ENCODE data around the gene MESD. TPM values are rescaled to one million over a fixed set of nuclear protein-coding genes. Genes with fewer than 3 reads are reported as not detected.

Gene MESD
- total and polyA plus RNA-seq, 7 donors = 4.6 to 9.4 (median 7.0) TPM

- no peaks in the 10 kb centered on the region for H3K27me3 ChIP-seq (ENCODE audit: insufficient read depth in 3 of 3, low read length in 2 of 3)
- WGBS, 3 donors = 64 to 67% (median 67%) methylated on average over 3 of the region's 3 CpGs
- no peak overlapping the region for H3K4me3 ChIP-seq
- intact Hi-C loops (cut with DNase I) = no loop called here
- H3K27ac ChIP-seq = no peak overlapping the region
- ATAC-seq (peak in 1 of 4 donors; percentile 30), DNase-seq (no peak)
- H3K4me1 ChIP-seq = peaks cover 5% of the 10 kb centered on the region
- H3K36me3 ChIP-seq (ENCODE audit: insufficient read depth in 1 of 2, low read depth in 1 of 2) = no peaks in the 10 kb centered on the region
- no peaks in the 10 kb centered on the region for H3K9me3 ChIP-seq
- TF ChIP-seq, protein P1, sequence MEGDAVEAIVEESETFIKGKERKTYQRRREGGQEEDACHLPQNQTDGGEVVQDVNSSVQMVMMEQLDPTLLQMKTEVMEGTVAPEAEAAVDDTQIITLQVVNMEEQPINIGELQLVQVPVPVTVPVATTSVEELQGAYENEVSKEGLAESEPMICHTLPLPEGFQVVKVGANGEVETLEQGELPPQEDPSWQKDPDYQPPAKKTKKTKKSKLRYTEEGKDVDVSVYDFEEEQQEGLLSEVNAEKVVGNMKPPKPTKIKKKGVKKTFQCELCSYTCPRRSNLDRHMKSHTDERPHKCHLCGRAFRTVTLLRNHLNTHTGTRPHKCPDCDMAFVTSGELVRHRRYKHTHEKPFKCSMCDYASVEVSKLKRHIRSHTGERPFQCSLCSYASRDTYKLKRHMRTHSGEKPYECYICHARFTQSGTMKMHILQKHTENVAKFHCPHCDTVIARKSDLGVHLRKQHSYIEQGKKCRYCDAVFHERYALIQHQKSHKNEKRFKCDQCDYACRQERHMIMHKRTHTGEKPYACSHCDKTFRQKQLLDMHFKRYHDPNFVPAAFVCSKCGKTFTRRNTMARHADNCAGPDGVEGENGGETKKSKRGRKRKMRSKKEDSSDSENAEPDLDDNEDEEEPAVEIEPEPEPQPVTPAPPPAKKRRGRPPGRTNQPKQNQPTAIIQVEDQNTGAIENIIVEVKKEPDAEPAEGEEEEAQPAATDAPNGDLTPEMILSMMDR (IDR thresholded peaks at IDR 0.05) = no peak
These were observed 40.0 kb upstream of the MESD start for GRCh38 chr15:81029414-81030300.

DNA sequence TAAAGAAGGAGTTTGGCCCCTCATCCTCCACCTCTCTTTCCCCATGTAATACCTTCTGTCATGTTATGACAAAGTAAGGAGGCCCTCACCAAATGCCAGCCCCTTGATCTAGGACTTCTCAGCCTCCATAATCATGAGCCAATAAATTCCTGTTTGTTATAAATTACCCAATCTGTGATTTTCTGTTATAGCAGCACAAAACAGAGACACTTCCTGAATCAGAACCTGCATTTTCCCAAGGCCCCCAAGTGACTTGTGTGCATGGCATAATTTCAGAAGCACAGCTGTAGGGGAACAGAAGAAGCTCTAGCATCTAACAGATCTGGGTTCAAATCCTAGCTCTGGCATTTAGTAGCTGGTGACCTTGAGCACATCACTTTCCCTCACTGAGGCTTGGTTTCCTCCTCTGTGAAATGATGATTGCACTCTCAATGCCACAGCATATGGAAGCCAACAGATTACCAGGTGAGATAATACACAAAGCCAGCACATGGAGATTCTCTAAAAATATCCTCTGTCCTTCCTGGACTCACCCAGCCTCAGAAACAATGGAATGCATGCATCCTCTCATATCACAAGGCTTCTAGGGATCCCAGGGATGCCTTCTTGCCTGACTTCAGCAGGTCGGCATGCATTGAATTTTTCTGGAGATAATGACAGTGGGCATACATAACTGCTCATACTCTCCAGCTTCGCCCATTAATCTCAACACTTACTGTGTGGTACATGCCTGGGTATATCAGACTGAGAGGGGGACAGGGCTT is 37.4 kb upstream of the MESD start:
- Histone ChIP-seq H3K36me3 (ENCODE audit: insufficient read depth in 1 of 2, low read depth in 1 of 2) (no peaks in the 10 kb centered on the region), H3K27ac (no peak overlapping the region), H3K4me1 (peaks cover 10% of the 10 kb centered on the region), H3K27me3 (ENCODE audit: insufficient read depth in 3 of 3, low read length in 2 of 3) (no peaks in the 10 kb centered on the region), H3K9me3 (no peaks in the 10 kb centered on the region), H3K4me3 (no peak overlapping the region)
- DNase-seq = no peak
- TF ChIP-seq, protein P1 (IDR thresholded peaks at IDR 0.05) = no peak
- intact Hi-C loops (cut with DNase I) = no loop called here
- no peak for ATAC-seq
- WGBS, 3 donors = 90 to 92% (median 91%) methylated on average over 2 of the region's 2 CpGs

- TF ChIP-seq, protein P1 (IDR thresholded peaks at IDR 0.05) = no peak
- no peak overlapping the region for H3K4me3 ChIP-seq
- 67 to 72% (median 67%) methylated on average over 4 of the region's 4 CpGs for WGBS, 3 donors
- no peaks in the 10 kb centered on the region for H3K9me3 ChIP-seq
- intact Hi-C loops (cut with DNase I) = no loop called here
- peaks cover 10% of the 10 kb centered on the region for H3K4me1 ChIP-seq
- no peaks in the 10 kb centered on the region for H3K36me3 ChIP-seq (ENCODE audit: insufficient read depth in 1 of 2, low read depth in 1 of 2)
- no peak for DNase-seq
- no peaks in the 10 kb centered on the region for H3K27me3 ChIP-seq (ENCODE audit: insufficient read depth in 3 of 3, low read length in 2 of 3)
- H3K27ac ChIP-seq = no peak overlapping the region
- ATAC-seq = no peak
These were observed 36.2 kb upstream of the MESD start for GRCh38 chr15:81025721-81026370.

- 95 to 96% (median 95%) methylated on average over 8 of the region's 8 CpGs for WGBS, 3 donors
- DNase-seq (no peak), ATAC-seq (no peak)
- Histone ChIP-seq H3K9me3 (no peaks in the 10 kb centered on the region), H3K27ac (no peak overlapping the region), H3K4me1 (peaks cover 10% of the 10 kb centered on the region), H3K27me3 (ENCODE audit: insufficient read depth in 3 of 3, low read length in 2 of 3) (no peaks in the 10 kb centered on the region), H3K4me3 (no peak overlapping the region), H3K36me3 (ENCODE audit: insufficient read depth in 1 of 2, low read depth in 1 of 2) (no peaks in the 10 kb centered on the region)
- TF ChIP-seq, protein P1 (IDR thresholded peaks at IDR 0.05) = no peak
- intact Hi-C loops (cut with DNase I) = no loop called here
These were observed 35.3 kb upstream of the MESD start for GRCh38 chr15:81024936-81025335.
